SU-DHL-6 (cell line): ENCODE measurements around the gene IL10.

Source experiments
- CTCF ChIP-seq: fragments of 200-600 bp; sonication (generic); IDR thresholded peaks from one replicate; pipeline ENCODE4 v1.5.1; 2017; ENCODE audit warnings: antibody characterized with exemption, mild to moderate bottlenecking, low read length, moderate library complexity; ENCODE audit not compliant: insufficient read depth, poor library complexity, severe bottlenecking
- EZH2phosphoT487 ChIP-seq: fragments of 200-600 bp; sonication (generic), shearing (Covaris generic); conservative IDR thresholded peaks from 2 replicates; pipeline ENCODE4 v1.6.1; 2018; ENCODE audit warnings: mild to moderate bottlenecking, antibody characterized with exemption, low read length, moderate library complexity, mixed read lengths

GRCh38 chr1:206796981-206797402 lies 24.7 kb upstream of the IL10 start:
- TF ChIP-seq CTCF (no peak), EZH2phosphoT487 (no peak)
